ENCODE results near the gene GALNT12.

GALNT12 gene

DNA sequence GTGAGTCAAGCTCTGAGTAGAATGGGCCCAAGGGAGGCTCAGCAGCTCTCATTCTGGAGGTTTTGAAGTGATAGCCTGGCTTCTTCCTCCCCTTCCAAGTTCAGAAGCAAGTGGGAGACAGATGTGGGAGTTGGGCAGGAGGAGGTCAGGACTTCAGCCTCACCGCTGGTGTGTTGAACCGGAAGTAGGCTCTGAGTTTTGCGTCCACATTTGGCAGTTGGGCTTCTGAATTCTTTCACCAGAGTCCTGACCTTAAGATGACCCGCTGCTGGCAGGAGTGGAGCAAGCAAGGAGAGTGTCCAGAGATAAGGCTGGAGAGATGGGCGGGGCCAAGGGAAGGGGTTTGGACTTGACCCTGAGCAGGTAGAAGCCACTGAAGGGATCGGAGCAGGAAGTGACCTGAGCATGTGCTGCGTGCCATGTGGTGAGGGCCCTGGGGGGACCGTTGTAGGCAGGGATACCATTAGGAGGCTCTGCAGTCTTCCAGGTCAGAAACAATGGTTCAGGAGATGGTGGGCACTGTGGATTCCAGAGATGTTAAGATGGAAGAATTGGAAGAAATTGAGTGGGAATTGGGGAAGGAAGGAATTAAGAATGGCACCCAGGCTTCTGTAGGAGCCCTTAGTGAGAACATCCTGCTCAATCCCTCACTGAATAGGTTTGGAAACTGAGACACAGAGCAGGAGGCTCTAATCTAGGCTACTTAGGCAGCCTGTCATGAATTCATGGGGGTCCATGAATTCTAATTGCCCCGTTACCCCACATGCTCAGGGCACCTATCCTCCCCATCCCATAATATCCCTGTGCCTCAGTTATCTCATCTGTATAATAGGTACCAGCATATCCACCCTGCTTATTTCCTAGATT lies 25.9 kb downstream of the GALNT12 start:
- Histone ChIP-seq H3K27me3 (ENCODE audit: low read depth, low read length) (no peaks in the 10 kb centered on the region), H3K4me2 (ENCODE audit: low read length) (no peak overlapping the region), H3K79me2 (ENCODE audit: low read length) (no peaks in the 10 kb centered on the region), H3K27ac (ENCODE audit: low read length) (no peak overlapping the region), H4K20me1 (ENCODE audit: insufficient read depth, low read length) (no peaks in the 10 kb centered on the region), H3K4me3 (ENCODE audit: low read length) (no peak overlapping the region), H3K9me3 (ENCODE audit: insufficient read depth, low read length) (no peaks in the 10 kb centered on the region), H2AFZ (ENCODE audit: low read depth, low read length) (no peak overlapping the region), H3K36me3 (replicated peaks; ENCODE audit: low read depth, low read length) (no peaks in the 10 kb centered on the region), H3K4me1 (ENCODE audit: low read length) (peaks cover 5% of the 10 kb centered on the region), H3K9ac (ENCODE audit: low read length) (no peak overlapping the region)
- TF ChIP-seq, protein P1, sequence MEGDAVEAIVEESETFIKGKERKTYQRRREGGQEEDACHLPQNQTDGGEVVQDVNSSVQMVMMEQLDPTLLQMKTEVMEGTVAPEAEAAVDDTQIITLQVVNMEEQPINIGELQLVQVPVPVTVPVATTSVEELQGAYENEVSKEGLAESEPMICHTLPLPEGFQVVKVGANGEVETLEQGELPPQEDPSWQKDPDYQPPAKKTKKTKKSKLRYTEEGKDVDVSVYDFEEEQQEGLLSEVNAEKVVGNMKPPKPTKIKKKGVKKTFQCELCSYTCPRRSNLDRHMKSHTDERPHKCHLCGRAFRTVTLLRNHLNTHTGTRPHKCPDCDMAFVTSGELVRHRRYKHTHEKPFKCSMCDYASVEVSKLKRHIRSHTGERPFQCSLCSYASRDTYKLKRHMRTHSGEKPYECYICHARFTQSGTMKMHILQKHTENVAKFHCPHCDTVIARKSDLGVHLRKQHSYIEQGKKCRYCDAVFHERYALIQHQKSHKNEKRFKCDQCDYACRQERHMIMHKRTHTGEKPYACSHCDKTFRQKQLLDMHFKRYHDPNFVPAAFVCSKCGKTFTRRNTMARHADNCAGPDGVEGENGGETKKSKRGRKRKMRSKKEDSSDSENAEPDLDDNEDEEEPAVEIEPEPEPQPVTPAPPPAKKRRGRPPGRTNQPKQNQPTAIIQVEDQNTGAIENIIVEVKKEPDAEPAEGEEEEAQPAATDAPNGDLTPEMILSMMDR (IDR thresholded peaks at IDR 0.05; ENCODE audit: low read depth, low read length) = no peak
- TF ChIP-seq EZH2phosphoT487 (IDR thresholded peaks at IDR 0.05; ENCODE audit: low read depth) = no peak

DNA sequence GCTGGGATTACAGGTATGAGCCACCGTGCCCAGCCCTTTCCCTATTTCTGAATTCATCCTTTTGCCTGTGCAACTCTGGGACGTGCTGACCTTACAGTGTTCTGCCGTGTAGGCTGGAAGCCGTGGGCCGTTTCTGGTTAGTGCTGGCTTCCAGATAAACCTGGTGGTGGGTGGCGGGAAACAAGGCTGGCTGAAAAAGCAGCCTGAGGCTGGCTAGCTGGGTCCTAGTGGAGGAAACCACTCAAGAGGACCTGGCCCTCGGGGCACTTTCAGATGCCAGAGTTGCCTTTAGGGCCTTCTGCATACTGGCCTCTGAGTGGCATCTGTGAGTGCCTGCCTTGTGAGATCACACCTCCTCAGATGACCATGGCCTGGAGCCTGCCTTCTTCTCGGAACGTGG lies 26.9 kb downstream of the GALNT12 start:
- Histone ChIP-seq H3K4me1 (ENCODE audit: low read length) (peaks cover 9% of the 10 kb centered on the region), H3K27me3 (ENCODE audit: low read depth, low read length) (no peaks in the 10 kb centered on the region), H3K79me2 (ENCODE audit: low read length) (no peaks in the 10 kb centered on the region), H4K20me1 (ENCODE audit: insufficient read depth, low read length) (no peaks in the 10 kb centered on the region), H3K4me2 (ENCODE audit: low read length) (no peak overlapping the region), H3K9ac (ENCODE audit: low read length) (no peak overlapping the region), H3K9me3 (ENCODE audit: insufficient read depth, low read length) (no peaks in the 10 kb centered on the region), H2AFZ (ENCODE audit: low read depth, low read length) (no peak overlapping the region), H3K4me3 (ENCODE audit: low read length) (no peak overlapping the region), H3K27ac (ENCODE audit: low read length) (no peak overlapping the region), H3K36me3 (replicated peaks; ENCODE audit: low read depth, low read length) (no peaks in the 10 kb centered on the region)
- TF ChIP-seq, protein P1 (IDR thresholded peaks at IDR 0.05; ENCODE audit: low read depth, low read length) = no peak
- TF ChIP-seq EZH2phosphoT487 (IDR thresholded peaks at IDR 0.05; ENCODE audit: low read depth) = no peak

DNA sequence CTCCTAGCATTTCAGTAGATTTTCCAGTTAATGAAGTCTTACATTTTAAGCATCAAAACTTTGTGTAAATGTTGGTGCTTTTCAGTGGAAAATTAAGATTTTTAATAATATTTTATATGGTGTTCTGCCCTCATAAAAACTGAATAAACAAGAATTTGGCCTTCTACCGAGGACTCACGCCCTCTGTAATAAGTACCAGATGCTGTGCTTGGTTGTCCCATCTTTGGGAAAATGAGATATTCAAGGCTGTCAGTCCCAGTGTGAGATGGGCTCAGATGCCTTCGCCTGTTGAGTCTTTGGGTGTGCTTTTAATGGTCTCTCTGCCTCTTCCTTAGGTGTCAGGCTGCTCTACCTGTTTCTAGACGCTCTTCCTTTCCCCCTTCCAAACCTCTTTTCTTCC lies 28.7 kb downstream of the GALNT12 start:
- no peaks in the 10 kb centered on the region for H3K36me3 ChIP-seq (replicated peaks; ENCODE audit: low read depth, low read length)
- no peaks in the 10 kb centered on the region for H4K20me1 ChIP-seq (ENCODE audit: insufficient read depth, low read length)
- no peak overlapping the region for H3K9ac ChIP-seq (ENCODE audit: low read length)
- no peak overlapping the region for H3K4me2 ChIP-seq (ENCODE audit: low read length)
- peaks cover 13% of the 10 kb centered on the region for H3K4me1 ChIP-seq (ENCODE audit: low read length)
- TF ChIP-seq, protein P1 (IDR thresholded peaks at IDR 0.05; ENCODE audit: low read depth, low read length) = no peak
- TF ChIP-seq EZH2phosphoT487 (IDR thresholded peaks at IDR 0.05; ENCODE audit: low read depth) = no peak
- no peak overlapping the region for H3K27ac ChIP-seq (ENCODE audit: low read length)
- no peaks in the 10 kb centered on the region for H3K27me3 ChIP-seq (ENCODE audit: low read depth, low read length)
- no peaks in the 10 kb centered on the region for H3K79me2 ChIP-seq (ENCODE audit: low read length)
- H3K9me3 ChIP-seq (ENCODE audit: insufficient read depth, low read length) = no peaks in the 10 kb centered on the region
- H2AFZ ChIP-seq (ENCODE audit: low read depth, low read length) = no peak overlapping the region
- H3K4me3 ChIP-seq (ENCODE audit: low read length) = no peak overlapping the region

DNA sequence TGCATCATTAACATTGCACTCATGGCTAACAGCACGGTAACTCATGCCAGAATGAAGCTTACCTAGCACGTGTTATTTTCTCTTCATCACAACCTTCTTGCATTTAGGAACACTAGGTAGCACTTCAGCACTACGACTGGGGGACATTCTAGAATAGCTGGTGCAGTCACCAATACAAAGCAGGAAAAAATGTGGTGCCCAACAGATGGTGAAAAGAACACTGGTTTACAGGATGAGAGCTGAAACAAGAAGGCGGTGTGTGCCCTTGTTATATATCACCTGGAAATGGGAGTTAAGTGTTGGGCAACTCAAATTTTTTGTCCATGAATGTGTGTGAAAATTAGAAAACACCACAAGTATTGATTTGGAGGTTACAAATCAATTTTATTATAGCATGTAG lies 30.0 kb downstream of the GALNT12 start:
- Histone ChIP-seq H3K9me3 (ENCODE audit: insufficient read depth, low read length) (no peaks in the 10 kb centered on the region), H3K79me2 (ENCODE audit: low read length) (no peaks in the 10 kb centered on the region), H3K4me2 (ENCODE audit: low read length) (no peak overlapping the region), H3K4me1 (ENCODE audit: low read length) (peaks cover 13% of the 10 kb centered on the region), H3K36me3 (replicated peaks; ENCODE audit: low read depth, low read length) (no peaks in the 10 kb centered on the region), H2AFZ (ENCODE audit: low read depth, low read length) (no peak overlapping the region), H3K9ac (ENCODE audit: low read length) (no peak overlapping the region), H3K4me3 (ENCODE audit: low read length) (no peak overlapping the region), H3K27me3 (ENCODE audit: low read depth, low read length) (no peaks in the 10 kb centered on the region), H4K20me1 (ENCODE audit: insufficient read depth, low read length) (no peaks in the 10 kb centered on the region), H3K27ac (ENCODE audit: low read length) (no peak overlapping the region)
- no peak for TF ChIP-seq EZH2phosphoT487 (IDR thresholded peaks at IDR 0.05; ENCODE audit: low read depth)
- TF ChIP-seq, protein P1 (IDR thresholded peaks at IDR 0.05; ENCODE audit: low read depth, low read length) = no peak
